Fibroblast of lung (primary cell): Measurements from ENCODE around the gene NBPF1.
"Not testable (repeated sequence)": the region's sequence is repeated elsewhere in the genome, so short reads cannot be mapped to it uniquely, and the experiment has no call there.

ENCODE experiments used
- EZH2 ChIP-seq: IDR thresholded peaks from 2 replicates; pipeline ENCODE4 v1.5.1; 2012; ENCODE audit warnings: low read length, control low read depth, mild to moderate bottlenecking; ENCODE audit errors: missing control alignments
- TF ChIP-seq, protein P1 (sequence below), 2 donors: IDR thresholded peaks in 1 of 2; conservative IDR thresholded peaks in 1 of 2; 1 replicate in 1 of 2; 2 replicates in 1 of 2; pipeline ENCODE4 v1.5.1; 2011 to 2012; ENCODE audit warnings: low read length in 2 of 2, control low read depth in 1 of 2, inconsistent platforms in 1 of 2, low read depth in 1 of 2, mild to moderate bottlenecking in 1 of 2

- TF ChIP-seq, protein P1, sequence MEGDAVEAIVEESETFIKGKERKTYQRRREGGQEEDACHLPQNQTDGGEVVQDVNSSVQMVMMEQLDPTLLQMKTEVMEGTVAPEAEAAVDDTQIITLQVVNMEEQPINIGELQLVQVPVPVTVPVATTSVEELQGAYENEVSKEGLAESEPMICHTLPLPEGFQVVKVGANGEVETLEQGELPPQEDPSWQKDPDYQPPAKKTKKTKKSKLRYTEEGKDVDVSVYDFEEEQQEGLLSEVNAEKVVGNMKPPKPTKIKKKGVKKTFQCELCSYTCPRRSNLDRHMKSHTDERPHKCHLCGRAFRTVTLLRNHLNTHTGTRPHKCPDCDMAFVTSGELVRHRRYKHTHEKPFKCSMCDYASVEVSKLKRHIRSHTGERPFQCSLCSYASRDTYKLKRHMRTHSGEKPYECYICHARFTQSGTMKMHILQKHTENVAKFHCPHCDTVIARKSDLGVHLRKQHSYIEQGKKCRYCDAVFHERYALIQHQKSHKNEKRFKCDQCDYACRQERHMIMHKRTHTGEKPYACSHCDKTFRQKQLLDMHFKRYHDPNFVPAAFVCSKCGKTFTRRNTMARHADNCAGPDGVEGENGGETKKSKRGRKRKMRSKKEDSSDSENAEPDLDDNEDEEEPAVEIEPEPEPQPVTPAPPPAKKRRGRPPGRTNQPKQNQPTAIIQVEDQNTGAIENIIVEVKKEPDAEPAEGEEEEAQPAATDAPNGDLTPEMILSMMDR (conservative IDR thresholded peaks at IDR 0.05 in 1 of 2, IDR thresholded peaks at IDR 0.05 in 1 of 2; ENCODE audit: low read depth in 1 of 2, low read length in 2 of 2): not testable (repeated sequence)
- not testable (repeated sequence) for TF ChIP-seq EZH2
Observed at GRCh38 chr1:16648756-16649155, 35.4 kb upstream of the NBPF1 start.
